ENCODE data around the gene RAX. TPM values are rescaled to one million over a fixed set of nuclear protein-coding genes. Genes with fewer than 3 reads are reported as not detected.
A peak's percentile ranks its signal among the peaks of the same experiment; 100 is the strongest.

RAX gene
- polyA plus RNA-seq (not detected in 3 replicates), polyA minus RNA-seq (not detected in 3 replicates)
- not detected for polyA plus RNA-seq (2011; ENCODE audit: low read depth)
- not detected in 2 replicates for polyA plus RNA-seq (2011; cell fraction: cytosol; rRNA removed)
- polyA plus RNA-seq (2011; cell fraction: nucleus; rRNA removed) = not detected in 2 replicates
- polyA plus RNA-seq (2012; ENCODE audit: low replicate concordance) = not detected in 2 replicates
- polyA minus RNA-seq (2011; cell fraction: cytosol; rRNA and poly(A)+ RNA removed) = not detected
- not detected in 2 replicates for polyA minus RNA-seq (2011; cell fraction: nucleus; rRNA and poly(A)+ RNA removed)

- H3K27me3 ChIP-seq (ENCODE audit: control insufficient read depth, extremely low read depth, insufficient read depth, low read length) = peaks cover 92% of the 10 kb centered on the region
- TF ChIP-seq CTCF (optimal IDR thresholded peaks at IDR 0.05 in 1 of 3, IDR thresholded peaks at IDR 0.05 in 1 of 3, conservative IDR thresholded peaks at IDR 0.05 in 1 of 3; ENCODE audit: extremely low read depth in 1 of 3, insufficient read depth in 2 of 3, low read length in 3 of 3) = peak in 2 of 3 experiments; percentile 8 to 9
- peak; percentile 96 for TF ChIP-seq EZH2 (IDR thresholded peaks at IDR 0.05; ENCODE audit: low read length)
These were observed at the start of gene RAX for GRCh38 chr18:59272891-59273758. TSS of gene RAX (minus strand) at chr18:59273454. CDS start at chr18:59273206, 248 bp downstream.

GRCh38 chr18:59318460-59319050, 45.3 kb upstream of the RAX start, which contains the start of gene CPLX4:
TSS of gene CPLX4 (minus strand) at chr18:59318649. CDS start at chr18:59318462, 187 bp downstream.
- no peak within 1 kb of the TSS for H2AFZ ChIP-seq (ENCODE audit: control insufficient read depth, low read length)
- peaks cover 7% of the 10 kb centered on the region for H3K27me3 ChIP-seq (ENCODE audit: control insufficient read depth, extremely low read depth, insufficient read depth, low read length)
- H3K4me2 ChIP-seq (ENCODE audit: control insufficient read depth, extremely low read depth, insufficient read depth, low read depth, low read length) = no peak within 1 kb of the TSS
- H3K27ac ChIP-seq (ENCODE audit: control insufficient read depth, insufficient read depth, low read length) = no peak within 1 kb of the TSS
- dilution Hi-C loops (cut with MboI; ENCODE audit: extremely low pct_ligation_motif_present, low sequenced_read_pairs) = no loop called here
- H3K9me1 ChIP-seq (ENCODE audit: control insufficient read depth, extremely low read depth, insufficient read depth, low read length) = no peaks in the 10 kb centered on the region
- H3K9ac ChIP-seq (ENCODE audit: control insufficient read depth, extremely low read depth, insufficient read depth, low read length) = no peak within 1 kb of the TSS
- no peak for TF ChIP-seq EZH2 (IDR thresholded peaks at IDR 0.05; ENCODE audit: low read length)
- no peak for TF ChIP-seq CTCF (optimal IDR thresholded peaks at IDR 0.05 in 1 of 3, IDR thresholded peaks at IDR 0.05 in 1 of 3, conservative IDR thresholded peaks at IDR 0.05 in 1 of 3; ENCODE audit: extremely low read depth in 1 of 3, insufficient read depth in 2 of 3, low read length in 3 of 3)
- FAIRE-seq (no peak), DNase-seq (ENCODE audit: low read depth, low spot score) (no peak)
- no peaks in the 10 kb centered on the region for H3K79me2 ChIP-seq (ENCODE audit: control insufficient read depth, insufficient read depth, low read length)
- no peak within 1 kb of the TSS for H3K4me3 ChIP-seq (ENCODE audit: control insufficient read depth in 2 of 3, extremely low read depth in 1 of 3, insufficient read depth in 2 of 3, low read depth in 1 of 3, low read length in 3 of 3)
- no peaks in the 10 kb centered on the region for H3K9me3 ChIP-seq (ENCODE audit: control insufficient read depth, low read depth, low read length)
- no peaks in the 10 kb centered on the region for H4K20me1 ChIP-seq (ENCODE audit: control insufficient read depth, extremely low read depth, insufficient read depth, low read length)
- H3K36me3 ChIP-seq (ENCODE audit: control insufficient read depth in 2 of 2, extremely low read depth in 1 of 2, insufficient read depth in 2 of 2, low read length in 2 of 2) = no peaks in the 10 kb centered on the region
- no peaks in the 10 kb centered on the region for H3K4me1 ChIP-seq (ENCODE audit: control insufficient read depth, extremely low read depth, insufficient read depth, low read length)

More at GRCh38 chr18:59272891-59273758, at the start of gene RAX:
- H3K36me3 ChIP-seq (ENCODE audit: control insufficient read depth in 2 of 2, extremely low read depth in 1 of 2, insufficient read depth in 2 of 2, low read length in 2 of 2) = no peaks in the 10 kb centered on the region
- H4K20me1 ChIP-seq (ENCODE audit: control insufficient read depth, extremely low read depth, insufficient read depth, low read length) = no peaks in the 10 kb centered on the region
- no peaks in the 10 kb centered on the region for H3K9me3 ChIP-seq (ENCODE audit: control insufficient read depth, low read depth, low read length)
- H3K9me1 ChIP-seq (ENCODE audit: control insufficient read depth, extremely low read depth, insufficient read depth, low read length) = no peaks in the 10 kb centered on the region
- H3K4me2 ChIP-seq (ENCODE audit: control insufficient read depth, extremely low read depth, insufficient read depth, low read depth, low read length) = peak within 1 kb of the TSS; percentile 48
- FAIRE-seq = no peak
- H3K4me1 ChIP-seq (ENCODE audit: control insufficient read depth, extremely low read depth, insufficient read depth, low read length) = peaks cover 1% of the 10 kb centered on the region
- H3K79me2 ChIP-seq (ENCODE audit: control insufficient read depth, insufficient read depth, low read length) = no peaks in the 10 kb centered on the region
- DNase-seq (ENCODE audit: low read depth, low spot score) = no peak
- H2AFZ ChIP-seq (ENCODE audit: control insufficient read depth, low read length) = no peak within 1 kb of the TSS
- dilution Hi-C loops (cut with MboI; ENCODE audit: extremely low pct_ligation_motif_present, low sequenced_read_pairs) = no loop called here
- H3K4me3 ChIP-seq (ENCODE audit: control insufficient read depth in 2 of 3, extremely low read depth in 1 of 3, insufficient read depth in 2 of 3, low read depth in 1 of 3, low read length in 3 of 3) = peak within 1 kb of the TSS in 1 of 3 experiments; percentile 20
- no peak within 1 kb of the TSS for H3K9ac ChIP-seq (ENCODE audit: control insufficient read depth, extremely low read depth, insufficient read depth, low read length)
- H3K27ac ChIP-seq (ENCODE audit: control insufficient read depth, insufficient read depth, low read length) = no peak within 1 kb of the TSS

Measured in keratinocyte (primary cell).